ENCODE data around the gene TBC1D8. TPM values are rescaled to one million over a fixed set of nuclear protein-coding genes. Genes with fewer than 3 reads are reported as not detected.

TBC1D8 gene
- total and polyA plus RNA-seq, 2 of the 13 experiments (the other 11 are each of a cell fraction or from before 2014, with no cell fraction given) = 45.1 to 95.4 TPM

DNA sequence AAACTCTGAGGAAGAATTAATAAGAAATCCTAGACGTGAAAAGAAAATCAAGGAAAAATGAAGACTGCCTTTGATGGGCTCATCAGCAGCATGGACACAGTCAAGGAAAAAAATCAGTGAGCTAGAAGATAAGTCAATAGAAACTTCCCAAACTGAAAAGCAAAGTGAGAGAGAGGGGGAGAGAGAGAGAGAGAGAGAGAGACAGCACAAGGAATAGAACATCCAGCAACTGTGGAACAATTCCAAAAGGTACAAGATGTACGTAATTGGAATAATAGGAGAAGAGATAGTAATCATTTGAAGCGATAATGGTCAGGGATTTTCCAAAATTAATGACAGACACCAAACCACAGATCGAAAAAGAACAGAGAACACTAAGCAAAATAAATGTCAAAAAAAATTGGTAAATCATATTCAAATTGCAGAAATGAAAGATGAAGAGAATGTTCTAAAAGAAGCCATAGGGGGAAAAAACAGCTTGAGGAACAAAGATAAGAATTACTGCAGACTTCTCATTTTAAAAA lies 54.5 kb downstream of the TBC1D8 start:
- ChIA-PET CTCF (ENCODE audit: low intra/inter-chr PET ratio, low total read pairs) (no interaction called here), POLR2A (no interaction called here)
- in situ Hi-C loops (cut with HindIII; ENCODE audit: extremely low pct_ligation_motif_present, low pct_unique_long_range_greater_than_20kb) (no loop called here), intact Hi-C loops (cut with micrococcal nuclease; ENCODE audit: unreplicated experiment) (loop anchor here (1.0 kb wide), 1 partner anchor 10 kb away; no protein-coding TSS in a partner anchor)
- H3K36me3 ChIP-seq (replicated peaks in 1 of 2; ENCODE audit: control insufficient read depth in 1 of 2, insufficient read depth in 2 of 2, low read length in 2 of 2) = peaks cover 0 to 2% of the 10 kb centered on the region in 2 experiments; a peak in 1 of 5 replicates
- DNase-seq (ENCODE audit: low spot score) (no peak), ATAC-seq (no peak), FAIRE-seq (no peak)
- H3K4me2 ChIP-seq (ENCODE audit: low read depth, low read length) = no peak overlapping the region
- H4K20me1 ChIP-seq (ENCODE audit: insufficient read depth, low read length) = peaks cover 26% of the 10 kb centered on the region; the same call in 1 of the 2 replicates
- BruUV-seq (replicated peaks) = no TSS peak
- H3K9ac ChIP-seq (ENCODE audit: insufficient read depth, low read depth, low read length) = no peak overlapping the region
- TF ChIP-seq ZNF720 (CRISPR knock-in tag; IDR thresholded peaks at IDR 0.05) (no peak), PHB2 (IDR thresholded peaks at IDR 0.05; ENCODE audit: partially characterized antibody) (no peak), ZNF607 (CRISPR knock-in tag; IDR thresholded peaks at IDR 0.05; ENCODE audit: borderline replicate concordance) (no peak), MTF1 (CRISPR knock-in tag; IDR thresholded peaks at IDR 0.05) (no peak), NCOA2 (CRISPR knock-in tag; IDR thresholded peaks at IDR 0.05) (no peak), IRF2 (CRISPR knock-in tag; IDR thresholded peaks at IDR 0.05) (no peak), ZNF652 (CRISPR knock-in tag; IDR thresholded peaks at IDR 0.05; ENCODE audit: borderline replicate concordance, low read depth) (no peak), MAFG (CRISPR knock-in tag; IDR thresholded peaks at IDR 0.05) (no peak), ZSCAN29 (CRISPR knock-in tag; conservative IDR thresholded peaks at IDR 0.05) (no peak), ZNF570 (CRISPR knock-in tag; IDR thresholded peaks at IDR 0.05; ENCODE audit: borderline replicate concordance) (no peak)
- TF ChIP-seq, protein P1, sequence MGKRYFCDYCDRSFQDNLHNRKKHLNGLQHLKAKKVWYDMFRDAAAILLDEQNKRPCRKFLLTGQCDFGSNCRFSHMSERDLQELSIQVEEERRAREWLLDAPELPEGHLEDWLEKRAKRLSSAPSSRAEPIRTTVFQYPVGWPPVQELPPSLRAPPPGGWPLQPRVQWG (CRISPR knock-in tag; IDR thresholded peaks at IDR 0.05; ENCODE audit: borderline replicate concordance, low read depth) = no peak
- TF ChIP-seq, protein P2, sequence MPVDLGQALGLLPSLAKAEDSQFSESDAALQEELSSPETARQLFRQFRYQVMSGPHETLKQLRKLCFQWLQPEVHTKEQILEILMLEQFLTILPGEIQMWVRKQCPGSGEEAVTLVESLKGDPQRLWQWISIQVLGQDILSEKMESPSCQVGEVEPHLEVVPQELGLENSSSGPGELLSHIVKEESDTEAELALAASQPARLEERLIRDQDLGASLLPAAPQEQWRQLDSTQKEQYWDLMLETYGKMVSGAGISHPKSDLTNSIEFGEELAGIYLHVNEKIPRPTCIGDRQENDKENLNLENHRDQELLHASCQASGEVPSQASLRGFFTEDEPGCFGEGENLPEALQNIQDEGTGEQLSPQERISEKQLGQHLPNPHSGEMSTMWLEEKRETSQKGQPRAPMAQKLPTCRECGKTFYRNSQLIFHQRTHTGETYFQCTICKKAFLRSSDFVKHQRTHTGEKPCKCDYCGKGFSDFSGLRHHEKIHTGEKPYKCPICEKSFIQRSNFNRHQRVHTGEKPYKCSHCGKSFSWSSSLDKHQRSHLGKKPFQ (CRISPR knock-in tag; IDR thresholded peaks at IDR 0.05; ENCODE audit: insufficient replicate concordance) = no peak
- TF ChIP-seq, protein P3, sequence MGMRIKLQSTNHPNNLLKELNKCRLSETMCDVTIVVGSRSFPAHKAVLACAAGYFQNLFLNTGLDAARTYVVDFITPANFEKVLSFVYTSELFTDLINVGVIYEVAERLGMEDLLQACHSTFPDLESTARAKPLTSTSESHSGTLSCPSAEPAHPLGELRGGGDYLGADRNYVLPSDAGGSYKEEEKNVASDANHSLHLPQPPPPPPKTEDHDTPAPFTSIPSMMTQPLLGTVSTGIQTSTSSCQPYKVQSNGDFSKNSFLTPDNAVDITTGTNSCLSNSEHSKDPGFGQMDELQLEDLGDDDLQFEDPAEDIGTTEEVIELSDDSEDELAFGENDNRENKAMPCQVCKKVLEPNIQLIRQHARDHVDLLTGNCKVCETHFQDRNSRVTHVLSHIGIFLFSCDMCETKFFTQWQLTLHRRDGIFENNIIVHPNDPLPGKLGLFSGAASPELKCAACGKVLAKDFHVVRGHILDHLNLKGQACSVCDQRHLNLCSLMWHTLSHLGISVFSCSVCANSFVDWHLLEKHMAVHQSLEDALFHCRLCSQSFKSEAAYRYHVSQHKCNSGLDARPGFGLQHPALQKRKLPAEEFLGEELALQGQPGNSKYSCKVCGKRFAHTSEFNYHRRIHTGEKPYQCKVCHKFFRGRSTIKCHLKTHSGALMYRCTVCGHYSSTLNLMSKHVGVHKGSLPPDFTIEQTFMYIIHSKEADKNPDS (CRISPR knock-in tag; IDR thresholded peaks at IDR 0.05) = no peak
- no peak overlapping the region for H2AFZ ChIP-seq (ENCODE audit: low read length)
- no peaks in the 10 kb centered on the region for H3K27me3 ChIP-seq (ENCODE audit: control insufficient read depth in 1 of 2, insufficient read depth in 2 of 2, low read length in 2 of 2)
- H3K9me3 ChIP-seq (ENCODE audit: low read length) = no peaks in the 10 kb centered on the region
- H3K27ac ChIP-seq (ENCODE audit: extremely low read length, insufficient read depth, low read length) = no peak overlapping the region
- H3K4me3 ChIP-seq (replicated peaks in 1 of 3; ENCODE audit: insufficient read depth in 1 of 3, low read depth in 2 of 3, low read length in 3 of 3) = no peak overlapping the region
- H3K79me2 ChIP-seq (ENCODE audit: insufficient read depth, low read length) = peaks cover 95% of the 10 kb centered on the region
- peaks cover 59% of the 10 kb centered on the region for H3K4me1 ChIP-seq (ENCODE audit: insufficient read depth, low read length)
- 99% methylated on average over 4 of the region's 4 CpGs for WGBS (ENCODE audit: low lambda C conversion rate)

Data from HepG2 (cell line).